Measurements from ENCODE around the gene ATXN7L2.

Gene ATXN7L2

GRCh38 chr1:109527846-109528695 lies 44.4 kb downstream of the ATXN7L2 start:
- Histone ChIP-seq H2AFZ (ENCODE audit: low read length) (no peak overlapping the region), H3K27me3 (replicated peaks; ENCODE audit: insufficient read depth, low read length) (no peaks in the 10 kb centered on the region), H3K4me3 (ENCODE audit: low read length) (no peak overlapping the region), H3K4me1 (ENCODE audit: low read length) (no peaks in the 10 kb centered on the region), H3K79me2 (ENCODE audit: low read length) (no peaks in the 10 kb centered on the region), H3K27ac (ENCODE audit: low read length) (no peak overlapping the region), H3F3A (ENCODE audit: insufficient read depth, low read length) (no peaks in the 10 kb centered on the region), H3K9me2 (replicated peaks; ENCODE audit: insufficient read depth, low read length) (no peaks in the 10 kb centered on the region), H3K4me2 (ENCODE audit: low read depth, low read length) (no peak overlapping the region), H4K20me1 (ENCODE audit: insufficient read depth, low read length) (no peaks in the 10 kb centered on the region), H3K36me3 (replicated peaks; ENCODE audit: insufficient read depth, low read length) (no peaks in the 10 kb centered on the region), H3K9me3 (replicated peaks; ENCODE audit: insufficient read depth, low read length) (no peaks in the 10 kb centered on the region), H3K9ac (ENCODE audit: low read length) (no peak overlapping the region)
- TF ChIP-seq EZH2phosphoT487 (IDR thresholded peaks at IDR 0.05; ENCODE audit: low read length) (no peak), EZH2 (optimal IDR thresholded peaks at IDR 0.05; ENCODE audit: low read depth, low read length) (no peak)
- TF ChIP-seq, protein P1, sequence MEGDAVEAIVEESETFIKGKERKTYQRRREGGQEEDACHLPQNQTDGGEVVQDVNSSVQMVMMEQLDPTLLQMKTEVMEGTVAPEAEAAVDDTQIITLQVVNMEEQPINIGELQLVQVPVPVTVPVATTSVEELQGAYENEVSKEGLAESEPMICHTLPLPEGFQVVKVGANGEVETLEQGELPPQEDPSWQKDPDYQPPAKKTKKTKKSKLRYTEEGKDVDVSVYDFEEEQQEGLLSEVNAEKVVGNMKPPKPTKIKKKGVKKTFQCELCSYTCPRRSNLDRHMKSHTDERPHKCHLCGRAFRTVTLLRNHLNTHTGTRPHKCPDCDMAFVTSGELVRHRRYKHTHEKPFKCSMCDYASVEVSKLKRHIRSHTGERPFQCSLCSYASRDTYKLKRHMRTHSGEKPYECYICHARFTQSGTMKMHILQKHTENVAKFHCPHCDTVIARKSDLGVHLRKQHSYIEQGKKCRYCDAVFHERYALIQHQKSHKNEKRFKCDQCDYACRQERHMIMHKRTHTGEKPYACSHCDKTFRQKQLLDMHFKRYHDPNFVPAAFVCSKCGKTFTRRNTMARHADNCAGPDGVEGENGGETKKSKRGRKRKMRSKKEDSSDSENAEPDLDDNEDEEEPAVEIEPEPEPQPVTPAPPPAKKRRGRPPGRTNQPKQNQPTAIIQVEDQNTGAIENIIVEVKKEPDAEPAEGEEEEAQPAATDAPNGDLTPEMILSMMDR (IDR thresholded peaks at IDR 0.05; ENCODE audit: low read length): no peak
- DNase-seq: no peak

- no peak for DNase-seq
- Histone ChIP-seq H3K79me2 (ENCODE audit: low read length) (no peaks in the 10 kb centered on the region), H3K4me2 (ENCODE audit: low read depth, low read length) (no peak overlapping the region), H3K27ac (ENCODE audit: low read length) (no peak overlapping the region), H3K4me3 (ENCODE audit: low read length) (no peak overlapping the region), H3K4me1 (ENCODE audit: low read length) (no peaks in the 10 kb centered on the region), H3K9ac (ENCODE audit: low read length) (no peak overlapping the region), H3K27me3 (replicated peaks; ENCODE audit: insufficient read depth, low read length) (no peaks in the 10 kb centered on the region), H3K9me2 (replicated peaks; ENCODE audit: insufficient read depth, low read length) (no peaks in the 10 kb centered on the region), H4K20me1 (ENCODE audit: insufficient read depth, low read length) (no peaks in the 10 kb centered on the region), H3F3A (ENCODE audit: insufficient read depth, low read length) (no peaks in the 10 kb centered on the region), H2AFZ (ENCODE audit: low read length) (no peak overlapping the region), H3K36me3 (replicated peaks; ENCODE audit: insufficient read depth, low read length) (no peaks in the 10 kb centered on the region), H3K9me3 (replicated peaks; ENCODE audit: insufficient read depth, low read length) (no peaks in the 10 kb centered on the region)
- TF ChIP-seq EZH2phosphoT487 (IDR thresholded peaks at IDR 0.05; ENCODE audit: low read length): no peak
- TF ChIP-seq EZH2 (optimal IDR thresholded peaks at IDR 0.05; ENCODE audit: low read depth, low read length): no peak
- TF ChIP-seq, protein P1 (IDR thresholded peaks at IDR 0.05; ENCODE audit: low read length): no peak
Measured at GRCh38 chr1:109528712-109529111, 45.0 kb downstream of the ATXN7L2 start.

- Histone ChIP-seq H3K4me3 (ENCODE audit: low read length) (no peak overlapping the region), H3K36me3 (replicated peaks; ENCODE audit: insufficient read depth, low read length) (no peaks in the 10 kb centered on the region), H3K27ac (ENCODE audit: low read length) (no peak overlapping the region), H3K4me1 (ENCODE audit: low read length) (no peaks in the 10 kb centered on the region), H2AFZ (ENCODE audit: low read length) (no peak overlapping the region), H3K4me2 (ENCODE audit: low read depth, low read length) (no peak overlapping the region), H3K9me2 (replicated peaks; ENCODE audit: insufficient read depth, low read length) (no peaks in the 10 kb centered on the region), H4K20me1 (ENCODE audit: insufficient read depth, low read length) (no peaks in the 10 kb centered on the region), H3K9ac (ENCODE audit: low read length) (no peak overlapping the region), H3F3A (ENCODE audit: insufficient read depth, low read length) (no peaks in the 10 kb centered on the region), H3K27me3 (replicated peaks; ENCODE audit: insufficient read depth, low read length) (no peaks in the 10 kb centered on the region), H3K9me3 (replicated peaks; ENCODE audit: insufficient read depth, low read length) (no peaks in the 10 kb centered on the region), H3K79me2 (ENCODE audit: low read length) (no peaks in the 10 kb centered on the region)
- no peak for DNase-seq
- TF ChIP-seq EZH2phosphoT487 (IDR thresholded peaks at IDR 0.05; ENCODE audit: low read length) (no peak), EZH2 (optimal IDR thresholded peaks at IDR 0.05; ENCODE audit: low read depth, low read length) (no peak)
- TF ChIP-seq, protein P1 (IDR thresholded peaks at IDR 0.05; ENCODE audit: low read length): no peak
Measured at GRCh38 chr1:109529881-109530456, 46.3 kb downstream of the ATXN7L2 start.

All from MM.1S (cell line).